ENCODE data around the gene ATMIN.
A peak's percentile ranks its signal among the peaks of the same experiment; 100 is the strongest.

The ATMIN gene

DNA sequence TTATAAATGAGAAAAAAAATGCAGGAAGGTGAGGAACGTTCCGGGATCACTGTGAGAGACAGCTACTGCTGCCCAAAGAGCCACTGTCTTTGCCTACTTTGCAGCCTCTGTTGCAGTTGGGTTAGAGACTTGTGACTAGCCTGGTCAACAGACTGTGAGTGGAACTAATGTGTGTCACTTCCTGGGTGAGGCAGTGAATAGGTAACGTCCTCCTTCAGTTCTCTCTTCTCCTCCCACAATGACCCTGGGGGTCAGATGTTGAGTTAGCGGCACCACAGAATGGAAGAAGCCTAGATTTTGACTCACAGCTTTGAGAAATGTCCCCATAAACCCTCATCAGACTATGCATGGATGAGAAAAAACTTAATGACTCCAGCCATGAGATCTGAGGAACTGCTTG, 36.2 kb downstream of the ATMIN start:
- DNase-seq = no peak

DNA sequence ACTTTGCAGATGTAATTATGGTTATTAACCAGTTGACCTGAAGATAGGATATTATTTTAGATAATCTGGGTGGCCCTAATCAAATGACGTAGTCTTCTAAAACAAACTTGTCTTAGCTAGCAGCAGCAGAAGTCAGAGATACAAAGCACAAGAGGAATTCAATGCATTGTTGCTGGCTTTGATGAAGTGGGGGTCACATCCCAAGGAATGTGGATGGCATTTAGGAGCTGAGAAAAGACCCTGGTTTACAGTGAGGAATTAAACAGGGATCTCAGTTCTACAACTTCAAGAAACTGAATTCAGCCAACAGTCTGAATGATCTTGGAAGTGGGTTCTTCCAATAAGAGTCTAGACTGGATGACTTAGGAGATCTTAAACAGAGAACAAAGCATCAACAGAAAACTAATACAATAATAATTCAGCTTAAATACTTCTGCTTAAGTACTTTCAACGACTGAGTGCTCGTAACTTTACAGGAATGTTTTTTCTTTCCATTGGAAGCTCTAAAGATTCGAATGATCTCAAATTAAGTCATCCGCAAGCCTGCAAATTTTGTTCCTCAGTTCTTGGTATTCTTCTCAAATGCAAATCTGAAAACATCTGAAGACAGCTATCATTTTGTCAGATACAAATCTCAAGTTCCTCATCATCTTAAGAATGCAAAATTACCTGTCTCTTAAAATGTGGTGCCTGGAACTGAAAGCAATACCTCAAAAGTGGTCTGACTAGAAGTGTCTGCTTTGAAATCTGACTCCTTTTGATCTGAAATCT, 38.1 kb downstream of the ATMIN start:
- no peak for DNase-seq

GRCh38 chr16:81076566-81077075, 41.0 kb downstream of the ATMIN start:
- DNase-seq = peak; percentile 92

GRCh38 chr16:81077076-81077940, 41.7 kb downstream of the ATMIN start, which contains the start of gene C16orf46:
C16orf46 (minus strand) TSS chr16:81077238; CDS start chr16:81063955, 13,283 bp downstream.
- DNase-seq = peak; percentile 95

DNA sequence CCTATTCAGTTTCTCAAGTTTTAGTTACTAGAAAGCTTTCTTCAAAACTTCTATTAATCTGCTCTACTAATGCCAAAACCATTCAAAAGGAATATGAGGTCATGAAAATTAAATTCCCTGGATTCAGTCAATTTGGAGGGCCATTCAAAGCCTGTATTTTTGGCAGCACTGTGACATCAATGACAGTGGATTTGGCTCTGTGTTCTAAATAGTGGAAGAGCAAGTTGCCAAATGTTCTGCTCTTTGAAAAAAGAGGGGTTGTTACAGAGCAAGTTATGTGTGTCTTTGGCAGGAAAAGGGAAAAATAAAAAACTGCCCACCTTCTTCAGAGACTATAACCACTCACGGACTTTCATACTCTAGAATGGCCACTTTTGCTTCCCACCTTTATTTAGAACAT, 44.6 kb downstream of the ATMIN start:
- DNase-seq = no peak

- no peak for DNase-seq
These were observed 45.4 kb downstream of the ATMIN start for GRCh38 chr16:81081014-81081413.

DNA sequence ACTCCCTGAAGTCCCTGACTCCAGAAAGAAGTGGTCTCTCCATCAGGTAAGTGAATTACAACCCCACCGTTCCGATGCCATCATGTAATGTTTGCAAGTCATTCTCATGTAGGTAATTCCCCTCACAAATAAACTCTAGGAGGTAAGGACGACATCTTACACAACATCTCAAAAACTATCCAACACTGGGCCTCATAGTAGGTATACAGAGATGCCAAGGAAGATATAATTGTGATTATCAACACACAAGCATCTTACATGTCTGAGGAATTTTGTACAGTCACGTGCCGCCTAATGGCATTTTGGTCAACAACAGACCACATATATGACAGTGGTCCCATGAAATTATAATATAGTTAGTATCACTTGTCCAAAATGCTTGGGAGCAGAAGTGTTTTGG, 53.2 kb downstream of the ATMIN start:
- DNase-seq = no peak

DNA sequence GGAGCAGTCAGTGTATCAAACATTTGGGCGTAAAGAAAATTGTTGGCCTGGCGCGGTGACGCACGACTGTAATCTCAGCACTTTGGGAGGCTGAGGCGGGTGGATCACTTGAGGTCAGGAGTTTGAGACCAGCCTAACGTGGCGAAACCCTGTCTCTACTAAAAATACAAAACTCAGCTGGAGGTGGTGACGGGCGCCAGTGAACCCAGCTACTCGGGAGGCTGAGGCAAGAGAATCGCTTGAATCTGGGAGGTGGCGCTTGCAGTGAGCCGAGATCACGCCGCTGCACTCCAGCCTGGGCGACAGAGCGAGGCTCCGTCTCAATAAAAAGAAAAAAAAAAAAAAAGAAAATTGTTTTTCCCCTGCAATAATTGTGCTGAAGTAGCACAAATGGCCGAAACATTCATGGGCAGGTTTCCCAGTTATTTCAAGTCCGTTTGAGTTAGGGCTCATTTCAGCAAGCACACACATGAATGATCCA, 59.2 kb downstream of the ATMIN start:
- no peak for DNase-seq

- DNase-seq = no peak
These were observed 60.0 kb downstream of the ATMIN start for GRCh38 chr16:81095653-81095952.

DNA sequence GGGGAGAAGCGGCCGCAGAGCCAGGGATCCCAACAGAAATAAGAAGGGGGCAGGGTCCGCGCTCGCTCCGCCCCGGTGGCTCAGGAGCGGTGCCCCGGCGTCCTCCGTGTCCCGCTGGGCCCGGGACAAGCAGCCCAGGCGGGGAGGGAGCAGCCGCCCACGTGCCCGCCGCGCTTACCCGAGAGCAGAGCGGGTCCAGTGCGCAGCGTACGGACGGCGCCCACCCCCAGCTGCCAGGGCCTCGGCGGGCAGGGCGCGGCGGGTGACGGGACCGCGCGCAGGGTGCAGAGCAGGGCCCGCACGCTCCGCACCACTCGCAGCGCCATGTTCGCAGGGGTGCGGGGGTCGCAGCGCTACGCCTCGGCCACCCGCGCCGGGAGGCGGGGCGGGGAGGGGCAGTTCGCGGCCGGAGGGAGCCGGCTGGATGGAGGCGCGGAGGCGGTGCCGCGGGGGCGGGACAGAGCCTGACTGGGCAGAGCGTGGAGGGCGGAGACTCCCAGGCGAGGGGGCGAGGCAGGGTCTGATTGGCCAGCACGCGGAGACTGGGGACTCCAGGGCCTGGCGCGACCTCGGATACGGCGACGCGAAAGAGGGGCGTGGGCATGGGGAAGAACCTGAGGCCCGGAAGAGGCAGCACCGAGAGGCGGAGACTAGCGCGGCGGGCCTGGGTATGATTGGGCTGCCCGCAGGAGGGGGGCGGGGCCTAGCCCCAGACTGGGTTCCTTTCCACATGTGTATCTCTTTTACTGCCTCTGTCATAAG, 60.5 kb downstream of the ATMIN start, which contains the start of gene GCSH:
TSS of gene GCSH (minus strand) at position 443 of the 762 bp plus-strand sequence. CDS start at position 326, 117 bp downstream.
- peak; percentile 98 for DNase-seq

DNA sequence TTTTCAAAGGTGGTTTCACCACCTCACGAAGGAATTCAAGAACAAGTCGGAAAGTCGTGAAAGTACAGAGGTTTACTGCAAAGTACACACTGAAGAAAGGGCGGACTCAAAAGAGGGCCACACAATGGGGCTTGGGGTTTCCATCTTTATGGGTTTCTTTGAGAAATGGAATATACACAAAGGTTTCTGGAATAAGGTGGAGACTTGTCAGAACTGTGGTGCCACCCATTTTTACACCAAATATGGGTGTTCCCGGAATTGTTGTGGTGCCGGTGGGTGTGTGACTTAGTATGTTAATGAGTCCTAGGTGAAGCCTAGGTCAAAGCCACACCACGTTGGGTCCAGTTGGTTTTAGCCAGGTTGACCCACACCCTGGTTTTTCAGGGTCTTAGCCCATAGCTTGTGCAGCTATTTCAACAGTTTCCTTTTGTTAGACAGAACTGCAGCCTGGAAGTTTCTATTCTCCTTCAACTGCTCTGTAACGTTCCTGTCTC, 61.1 kb downstream of the ATMIN start:
- DNase-seq = no peak
